Measurements from ENCODE around the gene PARP2.
"Not testable (repeated sequence)": the region's sequence is repeated elsewhere in the genome, so short reads cannot be mapped to it uniquely, and the experiment has no call there.

The PARP2 gene

GRCh38 chr14:20343092-20343861, at the start of gene PARP2:
Gene PARP2 (plus strand): TSS chr14:20343635. CDS start chr14:20343642, 7 bp downstream.
- peak; percentile 100 for DNase-seq

GRCh38 chr14:20294636-20295035, 48.8 kb upstream of the PARP2 start:
- DNase-seq, result no peak

- no peak for DNase-seq
These were observed 48.4 kb upstream of the PARP2 start for GRCh38 chr14:20295067-20295466.

GRCh38 chr14:20302042-20302755, 41.2 kb upstream of the PARP2 start:
- DNase-seq, result no peak

- DNase-seq, result peak; percentile 71 to 90
These were observed 38.0 kb upstream of the PARP2 start, which contains the start of gene TTC5 for GRCh38 chr14:20305265-20306078. Gene TTC5 (minus strand): TSS chr14:20305951. CDS start chr14:20305937, 14 bp downstream.

- no peak for DNase-seq
These were observed 37.4 kb upstream of the PARP2 start for GRCh38 chr14:20306079-20306423.

GRCh38 chr14:20314026-20314425, 29.4 kb upstream of the PARP2 start:
- DNase-seq, result no peak

- DNase-seq, result no peak
These were observed 25.7 kb upstream of the PARP2 start for GRCh38 chr14:20317720-20318119.

GRCh38 chr14:20327005-20327869, 16.2 kb upstream of the PARP2 start:
- DNase-seq, result peak; percentile 60 to 84

- DNase-seq, result no peak
These were observed 14.7 kb upstream of the PARP2 start for GRCh38 chr14:20328705-20329104.

- DNase-seq, result no peak
These were observed 14.1 kb upstream of the PARP2 start for GRCh38 chr14:20329355-20329754.

- no peak for DNase-seq
These were observed 12.3 kb upstream of the PARP2 start for GRCh38 chr14:20331053-20331613.

GRCh38 chr14:20332431-20332787, 11.0 kb upstream of the PARP2 start:
- DNase-seq, result peak in 1 of 2 experiments; percentile 59

GRCh38 chr14:20332788-20333493, 10.5 kb upstream of the PARP2 start, which contains the start of gene CCNB1IP1:
Gene CCNB1IP1 (minus strand): TSS chr14:20333279. CDS start chr14:20316523, 16,756 bp downstream.
- DNase-seq, result peak; percentile 94 to 98

GRCh38 chr14:20333494-20333841, 10.0 kb upstream of the PARP2 start:
- DNase-seq, result no peak

GRCh38 chr14:20334017-20334416, 9.4 kb upstream of the PARP2 start:
- DNase-seq, result no peak

GRCh38 chr14:20341032-20341431, 2.4 kb upstream of the PARP2 start:
- DNase-seq, result not testable (repeated sequence)

GRCh38 chr14:20341646-20342045, 1.8 kb upstream of the PARP2 start:
- DNase-seq, result no peak

- peak in 1 of 2 experiments; percentile 59 for DNase-seq
These were observed 406 bp downstream of the PARP2 start for GRCh38 chr14:20343862-20344220.

GRCh38 chr14:20345366-20345765, 1.9 kb downstream of the PARP2 start:
- DNase-seq, result no peak

- DNase-seq, result no peak
These were observed 3.3 kb downstream of the PARP2 start for GRCh38 chr14:20346713-20347112.
